Effector memory CD4-positive, alpha-beta T cell (primary cell): ENCODE measurements around the gene TMEM221.
A peak's percentile ranks its signal among the peaks of the same experiment; 100 is the strongest.

Experiments used
- DNase-seq, 3 donors: peaks; one replicate each; pipeline ENCODE4 v3.0.0-alpha.2; 2020
- H3K27ac ChIP-seq: 2 replicates; pipeline ENCODE4 v1.7.0; 2013; ENCODE audit warnings: mild to moderate bottlenecking, low read length, moderate library complexity; ENCODE audit not compliant: insufficient read depth, poor library complexity, severe bottlenecking
- H3K27me3 ChIP-seq: replicated peaks from 2 replicates; pipeline ENCODE4 v1.7.0; 2013; ENCODE audit warnings: mild to moderate bottlenecking, low read length; ENCODE audit not compliant: insufficient read depth, control insufficient read depth, poor library complexity, severe bottlenecking
- H3K36me3 ChIP-seq: 2 replicates; pipeline ENCODE4 v1.7.0; 2013; ENCODE audit warnings: mild to moderate bottlenecking, low read length, moderate library complexity; ENCODE audit not compliant: control insufficient read depth, insufficient read depth
- H3K4me1 ChIP-seq: 2 replicates; pipeline ENCODE4 v1.7.0; 2013; ENCODE audit warnings: low read length, mild to moderate bottlenecking; ENCODE audit not compliant: control insufficient read depth, insufficient read depth, poor library complexity, severe bottlenecking
- H3K4me3 ChIP-seq: 2 replicates; pipeline ENCODE4 v1.7.0; 2013; ENCODE audit warnings: low read length, low read depth, mild to moderate bottlenecking; ENCODE audit not compliant: insufficient read depth, poor library complexity, severe bottlenecking
- H3K9me3 ChIP-seq: 2 replicates; pipeline ENCODE4 v1.7.0; 2013; ENCODE audit warnings: mild to moderate bottlenecking, low read length, moderate library complexity; ENCODE audit not compliant: control insufficient read depth
- total RNA-seq, 3 donors: gene quantifications; one replicate each; lab custom pipeline; 2026; lab: John Stamatoyannopoulos, UW

TMEM221 gene
- 0 reads per million in 3 donors for total RNA-seq

GRCh38 chr19:17448131-17448967 lies at the start of gene TMEM221:
TSS of gene TMEM221 (minus strand) at chr19:17448668. CDS start at chr19:17448462, 206 bp downstream.
- peak within 1 kb of the TSS; percentile 52 for H3K4me3 ChIP-seq
- peaks cover 4% of the 10 kb centered on the region for H3K4me1 ChIP-seq
- peak; percentile 13 to 47 (median 38) for DNase-seq
- H3K27me3 ChIP-seq = no peaks in the 10 kb centered on the region
- H3K9me3 ChIP-seq = no peaks in the 10 kb centered on the region
- no peak within 1 kb of the TSS for H3K27ac ChIP-seq
- H3K36me3 ChIP-seq = no peaks in the 10 kb centered on the region

DNA sequence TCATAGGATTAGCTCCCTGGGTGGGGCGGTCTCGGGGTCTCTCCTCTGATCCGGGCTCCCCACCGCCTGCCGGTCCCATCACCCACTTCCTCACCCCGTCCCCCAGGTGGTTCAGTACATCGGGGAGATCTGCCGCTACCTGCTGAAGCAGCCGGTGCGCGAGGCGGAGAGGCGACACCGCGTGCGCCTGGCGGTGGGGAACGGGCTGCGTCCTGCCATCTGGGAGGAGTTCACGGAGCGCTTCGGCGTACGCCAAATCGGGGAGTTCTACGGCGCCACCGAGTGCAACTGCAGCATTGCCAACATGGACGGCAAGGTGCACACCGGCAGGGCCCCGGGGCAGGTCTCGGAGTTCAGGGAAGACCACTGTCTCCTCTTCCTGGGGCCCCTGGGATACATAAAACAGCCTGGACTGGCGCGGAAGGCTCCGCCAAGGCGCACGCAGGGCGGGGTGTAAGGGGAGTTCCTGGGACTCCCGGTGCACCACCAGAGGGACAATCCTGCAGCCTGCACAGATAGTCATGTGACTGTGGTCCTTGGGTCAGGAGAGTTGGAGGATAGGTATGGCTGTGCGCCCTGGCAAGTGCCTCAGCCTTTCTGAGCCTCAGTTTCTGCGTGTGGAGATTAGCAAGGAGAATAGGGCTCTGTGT lies 48.8 kb upstream of the TMEM221 start:
- Histone ChIP-seq H3K4me3 (no peak overlapping the region), H3K36me3 (no peaks in the 10 kb centered on the region), H3K9me3 (no peaks in the 10 kb centered on the region), H3K27me3 (no peaks in the 10 kb centered on the region), H3K4me1 (peaks cover 7% of the 10 kb centered on the region), H3K27ac (no peak overlapping the region)
- no peak for DNase-seq

GRCh38 chr19:17496337-17496997 lies 48.0 kb upstream of the TMEM221 start:
- Histone ChIP-seq H3K27ac (no peak overlapping the region), H3K9me3 (no peaks in the 10 kb centered on the region), H3K4me1 (peaks cover 7% of the 10 kb centered on the region), H3K36me3 (no peaks in the 10 kb centered on the region), H3K27me3 (no peaks in the 10 kb centered on the region), H3K4me3 (no peak overlapping the region)
- peak; percentile 55 to 69 (median 58) for DNase-seq

GRCh38 chr19:17495639-17496296 lies 47.3 kb upstream of the TMEM221 start:
- Histone ChIP-seq H3K27me3 (no peaks in the 10 kb centered on the region), H3K4me1 (peaks cover 7% of the 10 kb centered on the region), H3K9me3 (no peaks in the 10 kb centered on the region), H3K36me3 (no peaks in the 10 kb centered on the region), H3K27ac (no peak overlapping the region), H3K4me3 (no peak overlapping the region)
- no peak for DNase-seq

DNA sequence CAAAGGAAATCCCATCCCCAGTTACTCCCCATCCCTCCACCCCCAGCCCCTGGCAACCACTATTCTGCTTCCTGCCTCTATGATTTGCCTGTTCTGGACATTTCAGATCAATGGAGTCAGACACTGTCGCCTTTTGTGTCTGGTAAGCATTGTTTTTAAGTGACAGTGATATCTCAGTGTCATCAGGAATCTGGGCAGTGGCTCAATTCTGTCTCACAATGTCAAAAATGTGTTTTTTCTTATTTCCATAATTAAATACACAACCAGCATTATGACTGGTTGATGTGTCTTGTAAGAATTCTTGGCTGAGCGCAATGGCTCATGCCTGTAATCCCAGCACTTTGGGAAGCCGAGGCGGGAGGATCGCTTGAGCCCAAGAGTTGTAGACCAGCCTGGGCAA lies 42.8 kb upstream of the TMEM221 start:
- H3K4me3 ChIP-seq = no peak overlapping the region
- H3K27ac ChIP-seq = no peak overlapping the region
- no peaks in the 10 kb centered on the region for H3K27me3 ChIP-seq
- no peak for DNase-seq
- H3K4me1 ChIP-seq = peaks cover 26% of the 10 kb centered on the region
- no peaks in the 10 kb centered on the region for H3K36me3 ChIP-seq
- H3K9me3 ChIP-seq = no peaks in the 10 kb centered on the region

- peak in 1 of 3 donors; percentile 29 for DNase-seq
- Histone ChIP-seq H3K4me3 (no peak overlapping the region), H3K27me3 (no peaks in the 10 kb centered on the region), H3K36me3 (no peaks in the 10 kb centered on the region), H3K4me1 (peaks cover 22% of the 10 kb centered on the region), H3K27ac (no peak overlapping the region), H3K9me3 (no peaks in the 10 kb centered on the region)
Measured at GRCh38 chr19:17490411-17490810, 41.9 kb upstream of the TMEM221 start.

GRCh38 chr19:17489392-17490030 lies 41.0 kb upstream of the TMEM221 start:
- no peak for DNase-seq
- Histone ChIP-seq H3K36me3 (no peaks in the 10 kb centered on the region), H3K4me1 (peaks cover 22% of the 10 kb centered on the region), H3K27me3 (no peaks in the 10 kb centered on the region), H3K9me3 (no peaks in the 10 kb centered on the region), H3K4me3 (no peak overlapping the region), H3K27ac (peak overlapping the region; percentile 43)

DNA sequence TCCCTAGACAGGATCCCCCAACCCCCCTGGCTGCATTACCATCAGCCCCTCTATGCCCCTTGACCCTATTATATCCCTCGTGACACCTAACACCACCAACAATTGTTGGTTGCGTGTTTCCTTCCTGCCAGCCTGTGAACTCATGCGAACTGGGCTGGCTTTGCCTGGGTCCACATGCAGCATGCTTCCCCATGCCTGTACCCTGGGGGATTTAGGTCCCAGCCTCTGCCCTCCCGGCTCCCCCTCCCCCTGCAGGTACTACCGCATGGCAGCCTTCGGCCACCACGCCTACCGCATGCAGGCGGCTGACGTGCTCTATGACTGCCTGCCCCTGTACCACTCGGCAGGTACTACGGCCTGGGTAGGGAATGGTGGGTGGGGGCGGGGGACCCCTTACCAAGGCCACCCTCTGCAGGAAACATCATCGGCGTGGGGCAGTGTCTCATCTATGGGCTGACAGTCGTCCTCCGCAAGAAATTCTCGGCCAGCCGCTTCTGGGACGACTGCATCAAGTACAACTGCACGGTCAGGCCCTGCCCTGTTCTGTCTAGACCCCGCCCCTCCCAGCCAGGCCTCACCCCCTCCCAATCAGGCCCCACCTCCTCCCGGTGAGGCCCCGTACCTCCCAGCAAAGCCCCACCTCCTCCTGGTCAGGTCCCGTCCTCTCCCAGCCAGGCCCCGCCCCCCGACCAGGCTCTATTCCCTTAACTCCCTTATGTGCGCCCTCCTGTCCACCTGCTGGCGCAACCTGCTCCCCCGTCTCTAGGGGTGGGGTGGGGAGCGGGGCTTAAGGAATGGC lies 40.3 kb upstream of the TMEM221 start:
- Histone ChIP-seq H3K4me3 (peak overlapping the region; percentile 16), H3K9me3 (no peaks in the 10 kb centered on the region), H3K4me1 (peaks cover 22% of the 10 kb centered on the region), H3K27me3 (no peaks in the 10 kb centered on the region), H3K27ac (peak overlapping the region; percentile 43), H3K36me3 (no peaks in the 10 kb centered on the region)
- peak; percentile 57 to 69 (median 60) for DNase-seq
